GM21717 (cell line): Measurements from ENCODE around the gene CP.

Source experiments
- ATAC-seq: cut with Tn5 transposase; IDR thresholded peaks from one replicate; pipeline ENCODE4 v1.9.1; 2021; ENCODE audit warnings: mild to moderate bottlenecking, moderate library complexity; ENCODE audit not compliant: unreplicated experiment

Gene CP

DNA sequence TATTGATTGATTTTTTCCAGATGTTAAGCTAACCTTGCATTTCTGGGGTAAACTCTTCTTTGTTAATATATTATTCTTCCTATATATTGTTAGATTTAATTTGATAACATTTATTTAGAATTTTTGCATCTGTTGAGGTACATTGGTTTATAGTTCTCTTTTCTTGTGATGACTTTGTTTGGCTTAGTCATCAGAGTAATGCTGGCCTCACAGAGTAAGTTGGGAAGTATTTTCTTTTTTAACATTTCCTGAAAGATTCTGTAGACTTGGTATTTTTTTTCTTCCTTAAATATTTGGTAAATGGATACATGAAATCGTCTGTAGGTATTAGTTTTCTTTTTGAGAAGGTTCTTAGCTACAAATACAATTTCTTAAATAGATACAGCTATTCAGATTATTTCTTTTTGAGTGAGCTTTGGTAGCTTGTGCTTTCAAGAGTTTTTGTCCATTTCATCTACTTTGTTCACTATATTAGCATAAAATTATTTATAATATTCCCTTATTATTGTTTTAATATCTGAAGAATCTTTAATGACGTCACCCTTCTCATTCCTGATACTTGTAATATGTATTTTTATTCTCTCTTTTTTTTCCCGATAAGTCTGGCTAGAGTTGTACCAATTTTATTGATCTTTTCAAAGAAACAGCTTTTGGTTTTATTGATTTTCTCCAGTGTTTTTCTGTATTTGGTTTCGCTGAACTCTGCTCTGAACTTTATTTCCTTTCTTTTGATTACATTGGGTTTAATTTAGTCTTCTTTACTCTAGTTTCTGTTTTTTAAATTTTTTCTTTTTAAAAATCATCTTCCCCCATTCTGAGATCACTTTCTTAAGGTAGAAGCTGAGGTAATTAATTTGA, 98.7 kb downstream of the CP start:
- no peak for ATAC-seq
